ENCODE data around the gene BEND2.

BEND2 gene

DNA sequence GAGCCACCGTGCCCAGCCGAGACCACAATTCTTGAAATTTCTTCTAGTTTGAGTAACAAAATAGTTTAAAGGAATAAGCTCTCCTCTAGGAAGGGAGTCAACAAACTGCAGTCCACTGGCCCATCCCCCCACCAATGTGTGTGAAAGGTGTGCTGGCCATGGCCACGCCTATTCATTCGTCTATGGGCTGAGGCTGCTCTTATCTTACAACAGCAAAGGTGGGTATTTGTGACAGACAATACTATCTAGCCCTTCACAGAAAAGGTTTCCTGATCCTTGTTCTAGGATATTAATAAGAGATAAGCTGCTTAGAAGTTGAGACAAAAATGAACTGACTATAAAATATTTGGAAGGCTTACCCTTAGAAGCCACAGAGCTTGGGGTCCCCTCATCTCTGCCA lies 41.2 kb downstream of the BEND2 start:
- Histone ChIP-seq H3K27me3 (ENCODE audit: control insufficient read depth, insufficient read depth, low read length, poor library complexity, severe bottlenecking) (no peaks in the 10 kb centered on the region), H3K4me1 (ENCODE audit: control insufficient read depth, insufficient read depth, low read length) (no peaks in the 10 kb centered on the region), H3K9me3 (ENCODE audit: control insufficient read depth, low read length) (no peaks in the 10 kb centered on the region), H3K36me3 (ENCODE audit: control insufficient read depth, insufficient read depth, low read length) (no peaks in the 10 kb centered on the region), H3K27ac (ENCODE audit: insufficient read depth, low read depth, low read length, poor library complexity, severe bottlenecking) (no peak overlapping the region), H3K4me3 (ENCODE audit: insufficient read depth, low read depth, low read length) (no peak overlapping the region)
- WGBS, 2 experiments = 91 to 93% methylated on average over 2 to 4 of the region's 4 CpGs

GRCh38 chrX:18174971-18175370 lies 45.7 kb downstream of the BEND2 start:
- Histone ChIP-seq H3K9me3 (ENCODE audit: control insufficient read depth, low read length) (no peaks in the 10 kb centered on the region), H3K4me3 (ENCODE audit: insufficient read depth, low read depth, low read length) (no peak overlapping the region), H3K27ac (ENCODE audit: insufficient read depth, low read depth, low read length, poor library complexity, severe bottlenecking) (no peak overlapping the region), H3K4me1 (ENCODE audit: control insufficient read depth, insufficient read depth, low read length) (no peaks in the 10 kb centered on the region), H3K36me3 (ENCODE audit: control insufficient read depth, insufficient read depth, low read length) (no peaks in the 10 kb centered on the region), H3K27me3 (ENCODE audit: control insufficient read depth, insufficient read depth, low read length, poor library complexity, severe bottlenecking) (no peaks in the 10 kb centered on the region)
- WGBS, 2 experiments = 89 to 100% methylated on average over 3 of the region's 5 CpGs

GRCh38 chrX:18174209-18174608 lies 46.5 kb downstream of the BEND2 start:
- no peaks in the 10 kb centered on the region for H3K9me3 ChIP-seq (ENCODE audit: control insufficient read depth, low read length)
- WGBS, 2 experiments = 89 to 97% methylated on average over 6 to 7 of the region's 7 CpGs
- H3K4me1 ChIP-seq (ENCODE audit: control insufficient read depth, insufficient read depth, low read length) = no peaks in the 10 kb centered on the region
- no peak overlapping the region for H3K4me3 ChIP-seq (ENCODE audit: insufficient read depth, low read depth, low read length)
- no peak overlapping the region for H3K27ac ChIP-seq (ENCODE audit: insufficient read depth, low read depth, low read length, poor library complexity, severe bottlenecking)
- H3K36me3 ChIP-seq (ENCODE audit: control insufficient read depth, insufficient read depth, low read length) = no peaks in the 10 kb centered on the region
- H3K27me3 ChIP-seq (ENCODE audit: control insufficient read depth, insufficient read depth, low read length, poor library complexity, severe bottlenecking) = no peaks in the 10 kb centered on the region

- WGBS, 2 experiments = 93 to 96% methylated on average over 6 to 7 of the region's 7 CpGs
- Histone ChIP-seq H3K27me3 (ENCODE audit: control insufficient read depth, insufficient read depth, low read length, poor library complexity, severe bottlenecking) (no peaks in the 10 kb centered on the region), H3K27ac (ENCODE audit: insufficient read depth, low read depth, low read length, poor library complexity, severe bottlenecking) (no peak overlapping the region), H3K9me3 (ENCODE audit: control insufficient read depth, low read length) (no peaks in the 10 kb centered on the region), H3K36me3 (ENCODE audit: control insufficient read depth, insufficient read depth, low read length) (no peaks in the 10 kb centered on the region), H3K4me3 (ENCODE audit: insufficient read depth, low read depth, low read length) (no peak overlapping the region), H3K4me1 (ENCODE audit: control insufficient read depth, insufficient read depth, low read length) (no peaks in the 10 kb centered on the region)
These were observed 47.0 kb downstream of the BEND2 start for GRCh38 chrX:18173494-18174180.

DNA sequence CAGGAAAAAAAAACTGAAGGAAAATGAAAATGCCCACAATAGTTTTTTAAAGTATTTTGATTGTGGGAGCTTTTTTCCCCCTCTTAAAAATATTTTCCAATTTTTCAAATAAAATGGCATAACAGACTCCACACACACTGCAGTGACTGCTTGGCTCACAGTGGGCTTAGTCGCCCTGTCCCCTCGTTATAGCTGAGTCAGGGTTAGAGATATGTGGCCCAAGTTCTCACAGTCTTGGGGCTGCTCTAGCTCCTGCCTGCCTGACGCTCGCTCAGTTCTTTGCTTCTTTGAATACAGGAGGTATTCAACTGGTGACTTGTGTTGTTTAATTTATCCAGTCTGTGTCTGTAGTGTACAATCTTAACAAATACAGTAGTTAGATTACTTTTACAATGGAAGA lies 47.7 kb downstream of the BEND2 start:
- 95 to 100% methylated on average over 2 to 4 of the region's 4 CpGs for WGBS, 2 experiments
- Histone ChIP-seq H3K9me3 (ENCODE audit: control insufficient read depth, low read length) (no peaks in the 10 kb centered on the region), H3K4me1 (ENCODE audit: control insufficient read depth, insufficient read depth, low read length) (no peaks in the 10 kb centered on the region)

GRCh38 chrX:18170910-18171309 lies 49.8 kb downstream of the BEND2 start:
- Histone ChIP-seq H3K9me3 (ENCODE audit: control insufficient read depth, low read length) (no peaks in the 10 kb centered on the region), H3K4me1 (ENCODE audit: control insufficient read depth, insufficient read depth, low read length) (no peaks in the 10 kb centered on the region), H3K27ac (ENCODE audit: insufficient read depth, low read depth, low read length, poor library complexity, severe bottlenecking) (no peak overlapping the region), H3K27me3 (ENCODE audit: control insufficient read depth, insufficient read depth, low read length, poor library complexity, severe bottlenecking) (no peaks in the 10 kb centered on the region), H3K36me3 (ENCODE audit: control insufficient read depth, insufficient read depth, low read length) (no peaks in the 10 kb centered on the region), H3K4me3 (ENCODE audit: insufficient read depth, low read depth, low read length) (no peak overlapping the region)
- 96% methylated on average over 5 to 6 of the region's 6 CpGs for WGBS, 2 experiments

More for the DNA sequence above, 47.7 kb downstream of the BEND2 start:
- Histone ChIP-seq H3K36me3 (ENCODE audit: control insufficient read depth, insufficient read depth, low read length) (no peaks in the 10 kb centered on the region), H3K4me3 (ENCODE audit: insufficient read depth, low read depth, low read length) (no peak overlapping the region), H3K27me3 (ENCODE audit: control insufficient read depth, insufficient read depth, low read length, poor library complexity, severe bottlenecking) (no peaks in the 10 kb centered on the region), H3K27ac (ENCODE audit: insufficient read depth, low read depth, low read length, poor library complexity, severe bottlenecking) (no peak overlapping the region)

DNA sequence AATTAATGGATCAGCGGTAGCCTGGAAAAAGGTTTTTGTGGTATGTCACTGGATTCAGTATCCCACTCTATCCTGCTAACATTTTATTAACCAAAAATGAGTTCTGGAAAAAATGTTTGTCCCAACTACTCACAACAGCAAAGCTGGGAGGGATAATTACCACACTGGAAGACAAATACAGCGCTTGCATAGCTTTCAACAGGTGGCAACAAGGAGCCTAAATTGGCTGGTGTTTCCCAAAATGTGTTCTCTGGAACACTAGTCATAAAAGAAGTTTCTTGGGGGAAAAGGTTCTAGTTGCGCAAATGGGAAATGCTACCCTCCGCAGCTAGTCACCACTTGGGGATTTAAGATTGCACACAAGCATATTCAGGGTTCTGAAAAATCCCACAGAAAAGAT lies 54.6 kb downstream of the BEND2 start:
- Histone ChIP-seq H3K4me3 (ENCODE audit: insufficient read depth, low read depth, low read length) (no peak overlapping the region), H3K27me3 (ENCODE audit: control insufficient read depth, insufficient read depth, low read length, poor library complexity, severe bottlenecking) (no peaks in the 10 kb centered on the region), H3K9me3 (ENCODE audit: control insufficient read depth, low read length) (no peaks in the 10 kb centered on the region), H3K27ac (ENCODE audit: insufficient read depth, low read depth, low read length, poor library complexity, severe bottlenecking) (no peak overlapping the region), H3K36me3 (ENCODE audit: control insufficient read depth, insufficient read depth, low read length) (no peaks in the 10 kb centered on the region), H3K4me1 (ENCODE audit: control insufficient read depth, insufficient read depth, low read length) (no peaks in the 10 kb centered on the region)
- 91 to 97% methylated on average over 3 of the region's 4 CpGs for WGBS, 2 experiments

GRCh38 chrX:18160369-18160768 lies 60.3 kb downstream of the BEND2 start:
- Histone ChIP-seq H3K36me3 (ENCODE audit: control insufficient read depth, insufficient read depth, low read length) (no peaks in the 10 kb centered on the region), H3K4me3 (ENCODE audit: insufficient read depth, low read depth, low read length) (no peak overlapping the region), H3K27ac (ENCODE audit: insufficient read depth, low read depth, low read length, poor library complexity, severe bottlenecking) (no peak overlapping the region), H3K27me3 (ENCODE audit: control insufficient read depth, insufficient read depth, low read length, poor library complexity, severe bottlenecking) (no peaks in the 10 kb centered on the region), H3K4me1 (ENCODE audit: control insufficient read depth, insufficient read depth, low read length) (no peaks in the 10 kb centered on the region), H3K9me3 (ENCODE audit: control insufficient read depth, low read length) (no peaks in the 10 kb centered on the region)
- WGBS, 2 experiments = 85 to 94% methylated on average over 4 of the region's 4 CpGs

- Histone ChIP-seq H3K4me1 (ENCODE audit: control insufficient read depth, insufficient read depth, low read length) (no peaks in the 10 kb centered on the region), H3K9me3 (ENCODE audit: control insufficient read depth, low read length) (no peaks in the 10 kb centered on the region), H3K4me3 (ENCODE audit: insufficient read depth, low read depth, low read length) (no peak overlapping the region), H3K36me3 (ENCODE audit: control insufficient read depth, insufficient read depth, low read length) (no peaks in the 10 kb centered on the region), H3K27me3 (ENCODE audit: control insufficient read depth, insufficient read depth, low read length, poor library complexity, severe bottlenecking) (no peaks in the 10 kb centered on the region), H3K27ac (ENCODE audit: insufficient read depth, low read depth, low read length, poor library complexity, severe bottlenecking) (no peak overlapping the region)
- 90 to 93% methylated on average over 2 of the region's 2 CpGs for WGBS, 2 experiments
These were observed 61.7 kb downstream of the BEND2 start for GRCh38 chrX:18158963-18159362.

DNA sequence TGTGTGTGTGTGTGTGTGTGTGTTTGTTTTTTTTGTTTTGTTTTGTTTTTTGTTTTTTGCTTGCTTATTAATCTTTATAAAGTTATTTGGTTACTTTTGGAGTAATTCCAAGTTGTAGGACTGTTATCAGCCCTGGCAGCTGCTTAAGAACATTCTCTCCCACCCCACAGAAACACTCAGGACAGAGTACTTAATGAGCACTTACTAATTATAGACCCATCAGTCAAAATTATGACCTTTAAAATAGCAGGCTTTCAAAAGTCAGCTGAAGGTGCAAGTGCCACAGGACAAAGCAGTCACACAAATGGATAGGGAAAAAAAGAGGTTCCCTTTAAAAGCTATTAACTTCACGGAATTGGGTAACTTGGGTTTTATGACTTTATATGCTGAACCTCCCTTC lies 69.0 kb downstream of the BEND2 start:
- no peaks in the 10 kb centered on the region for H3K27me3 ChIP-seq (ENCODE audit: control insufficient read depth, insufficient read depth, low read length, poor library complexity, severe bottlenecking)

DNA sequence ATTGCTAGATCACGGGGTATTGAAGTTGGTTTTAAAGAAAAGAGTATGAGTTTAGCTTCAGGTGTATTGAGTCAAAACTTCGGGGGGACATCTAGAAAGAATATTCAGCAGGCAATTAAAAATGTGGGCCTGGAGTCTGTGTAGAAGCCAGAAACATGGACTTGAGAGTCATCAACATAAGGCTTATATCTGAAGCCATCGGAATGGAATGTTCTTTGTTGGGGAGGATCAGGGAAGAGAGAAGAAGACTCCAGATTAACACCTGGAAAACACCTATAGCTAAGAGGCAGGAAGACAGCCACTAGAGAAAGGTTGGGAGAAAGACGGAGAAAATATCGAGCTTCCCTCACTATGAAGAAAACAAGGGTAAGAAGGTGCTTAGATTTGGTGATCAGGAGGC lies 69.5 kb downstream of the BEND2 start:
- Histone ChIP-seq H3K27me3 (ENCODE audit: control insufficient read depth, insufficient read depth, low read length, poor library complexity, severe bottlenecking) (no peaks in the 10 kb centered on the region), H3K36me3 (ENCODE audit: control insufficient read depth, insufficient read depth, low read length) (no peaks in the 10 kb centered on the region), H3K4me3 (ENCODE audit: insufficient read depth, low read depth, low read length) (no peak overlapping the region), H3K4me1 (ENCODE audit: control insufficient read depth, insufficient read depth, low read length) (no peaks in the 10 kb centered on the region), H3K9me3 (ENCODE audit: control insufficient read depth, low read length) (no peaks in the 10 kb centered on the region), H3K27ac (ENCODE audit: insufficient read depth, low read depth, low read length, poor library complexity, severe bottlenecking) (no peak overlapping the region)
- WGBS, 2 experiments = 91 to 93% methylated on average over 5 of the region's 5 CpGs

More for the DNA sequence above, 69.0 kb downstream of the BEND2 start:
- Histone ChIP-seq H3K4me3 (ENCODE audit: insufficient read depth, low read depth, low read length) (no peak overlapping the region), H3K36me3 (ENCODE audit: control insufficient read depth, insufficient read depth, low read length) (no peaks in the 10 kb centered on the region), H3K4me1 (ENCODE audit: control insufficient read depth, insufficient read depth, low read length) (no peaks in the 10 kb centered on the region), H3K27ac (ENCODE audit: insufficient read depth, low read depth, low read length, poor library complexity, severe bottlenecking) (no peak overlapping the region), H3K9me3 (ENCODE audit: control insufficient read depth, low read length) (no peaks in the 10 kb centered on the region)
- WGBS, 2 experiments = 89 to 91% methylated on average over 1 of the region's 1 CpG

Data from ectodermal cell (in vitro differentiated cells).